HT-29 (cell line): Measurements from ENCODE around the gene ANKRD40CL. TPM values are rescaled to one million over a fixed set of nuclear protein-coding genes. Genes with fewer than 3 reads are reported as not detected.

Experiments used
- DNase-seq: peaks from one replicate; pipeline ENCODE4 v3.0.0-alpha.2; 2015; ENCODE audit warnings: low spot score
- small RNA-seq: library from RNA; depleted of rRNA; stranded (forward); fragments of <200 nt; gene quantifications from one replicate; pipeline ENCODE3, GENCODE V24; 2014
- total RNA-seq: library from RNA; depleted of rRNA; stranded (reverse); fragments of >200 nt; shearing (Covaris generic); gene quantifications from 2 replicates; pipeline ENCODE4 v1.2.3, GENCODE V29; 2014; rRNA removed

The ANKRD40CL gene
- total RNA-seq, 1 experiment from 2014 or later = 0.99 TPM

DNA sequence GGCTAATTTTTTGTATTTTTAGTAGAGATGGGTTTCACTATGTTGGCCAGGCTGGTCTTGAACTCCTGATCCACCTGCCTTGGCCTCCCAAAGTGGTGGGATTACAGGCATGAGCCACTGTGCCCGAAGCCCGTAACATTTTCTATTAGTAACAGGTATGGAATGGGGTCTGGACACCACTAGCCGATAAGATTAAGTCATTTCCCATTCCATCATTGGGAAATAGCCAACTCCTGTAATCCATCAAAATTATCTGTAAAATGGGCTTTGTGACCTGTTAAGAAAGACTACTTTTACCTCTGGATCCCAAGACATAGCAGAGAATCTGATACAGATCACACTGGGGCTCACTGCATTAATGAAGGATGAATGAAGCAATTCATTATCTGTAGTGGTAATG lies 51.8 kb downstream of the ANKRD40CL start:
- DNase-seq = no peak

DNA sequence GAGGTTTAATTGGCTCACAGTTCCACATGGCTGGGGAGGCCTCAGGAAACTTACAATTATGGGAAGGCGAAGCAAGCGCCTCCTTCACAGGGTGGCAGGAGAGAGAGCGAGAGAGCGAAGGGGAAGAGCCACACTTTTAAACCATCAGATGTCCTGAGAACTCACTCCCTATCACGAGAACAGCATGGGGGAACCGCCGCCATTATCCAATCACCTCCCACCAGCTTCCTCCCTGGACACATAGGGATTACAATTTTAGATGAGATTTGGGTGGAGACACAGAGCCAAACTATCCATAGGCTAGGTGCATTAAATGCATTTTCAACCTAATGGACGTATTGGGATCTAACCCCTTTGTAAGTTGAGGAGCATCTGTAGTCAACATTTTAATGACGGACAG lies 54.7 kb downstream of the ANKRD40CL start:
- DNase-seq = no peak

Small RNAs within 50 kb of the gene (small RNA-seq; reads per million reads assigned to genes)
- not detected for gene AC005921.1
- gene MIR8059 = not detected

Other genes with a start within 250 kb of the ANKRD40CL start
- gene EPN3, start 234.8 kb downstream of the ANKRD40CL start, total RNA-seq = 25.6 and 25.8 TPM in 2 replicates
- gene SPATA20, start 220.3 kb downstream of the ANKRD40CL start, total RNA-seq = 37.5 and 44.9 TPM in 2 replicates
- 0.05 and 0.57 TPM in 2 replicates for gene CACNA1G, start 206.8 kb downstream of the ANKRD40CL start, total RNA-seq
- 286 and 313 TPM in 2 replicates for gene ABCC3, start 132.6 kb downstream of the ANKRD40CL start, total RNA-seq
- 14.0 and 14.2 TPM in 2 replicates for gene ANKRD40, start 59.6 kb downstream of the ANKRD40CL start, total RNA-seq
- gene LUC7L3, start 47.9 kb downstream of the ANKRD40CL start, total RNA-seq = 50.4 and 58.9 TPM in 2 replicates
- gene WFIKKN2, start 68.1 kb upstream of the ANKRD40CL start, total RNA-seq = 0.05 TPM in 1 of 2 replicates, not detected in the other
- gene TOB1, start 98.8 kb upstream of the ANKRD40CL start, total RNA-seq = 33.8 and 43.0 TPM in 2 replicates